GM19395 (cell line): ENCODE data around the gene LEF1.

Experiments used
- ATAC-seq: cut with Tn5 transposase; IDR thresholded peaks from one replicate; pipeline ENCODE4 v1.9.1; 2021; ENCODE audit warnings: mild to moderate bottlenecking, moderate library complexity; ENCODE audit not compliant: unreplicated experiment

Gene LEF1

DNA sequence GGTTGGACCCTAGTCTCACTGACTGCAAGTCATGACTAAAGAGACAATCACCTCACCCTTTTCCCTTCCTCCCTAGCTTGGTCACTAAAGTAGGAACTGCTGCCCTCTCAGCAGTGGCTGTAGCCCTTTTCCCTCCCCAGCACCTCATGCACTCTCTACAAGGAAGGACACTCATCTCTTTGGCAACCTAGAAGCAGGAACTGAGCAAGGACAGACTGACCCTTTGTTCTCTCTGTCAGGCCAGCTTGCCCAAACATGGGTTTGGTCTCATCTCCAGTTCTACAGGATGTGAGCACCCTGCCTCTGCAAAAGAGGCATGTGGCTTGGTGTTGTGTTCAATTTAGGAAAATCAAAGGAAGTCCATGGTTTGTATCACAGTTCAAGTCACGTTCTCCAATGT, 15.8 kb downstream of the LEF1 start:
- no peak for ATAC-seq

DNA sequence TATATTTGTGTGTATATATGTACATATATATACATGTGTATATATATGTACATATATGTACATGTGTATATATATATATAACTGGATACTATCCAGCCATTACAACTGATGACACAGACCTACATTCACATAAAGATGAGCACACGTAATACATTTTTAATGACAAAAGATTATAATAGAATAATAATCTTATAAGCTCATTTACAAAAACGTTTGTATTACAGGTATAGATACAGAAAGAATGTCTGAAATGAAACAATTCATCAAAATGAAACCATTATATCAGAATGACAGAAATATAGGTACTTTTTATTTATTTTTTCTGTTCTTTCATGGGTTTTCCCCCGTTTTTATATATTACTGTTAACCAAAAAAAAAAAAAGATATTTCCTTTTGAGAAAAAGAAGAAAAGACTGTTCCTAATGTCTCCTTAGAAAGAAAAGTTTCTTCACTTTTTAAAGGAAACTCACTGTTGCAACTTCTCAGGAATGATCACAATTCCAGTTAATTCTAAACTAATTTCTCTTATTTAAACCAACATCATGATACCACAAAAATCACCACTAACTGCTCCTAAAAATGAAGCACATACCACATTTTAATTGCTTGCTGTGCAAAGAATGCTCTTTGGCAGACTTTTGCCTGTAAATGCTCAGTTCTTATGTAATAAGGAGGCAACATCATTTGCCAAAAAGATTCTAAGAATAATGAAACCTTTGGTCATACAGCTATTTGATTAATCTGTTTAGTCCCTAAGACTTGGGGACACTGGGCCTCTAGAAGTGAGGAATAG, 18.9 kb downstream of the LEF1 start:
- ATAC-seq: no peak

DNA sequence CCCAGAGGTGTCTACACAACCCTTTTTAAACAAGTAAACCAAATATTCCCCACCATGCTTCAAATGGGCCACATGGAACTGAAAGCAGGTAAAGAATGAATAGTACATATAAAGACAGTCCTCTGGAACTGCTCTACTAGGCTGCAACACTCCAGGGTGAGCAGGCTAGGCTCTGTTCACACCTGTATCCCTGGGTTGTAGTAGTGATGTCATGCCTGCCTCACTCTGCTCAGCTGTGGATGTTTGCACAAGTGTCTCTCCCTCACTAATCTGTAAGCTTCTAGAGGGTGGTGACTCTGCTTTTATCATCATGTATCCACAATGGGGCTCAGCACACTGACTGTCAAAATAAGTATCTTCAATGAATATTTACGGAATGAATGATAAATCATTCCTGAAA, 20.4 kb downstream of the LEF1 start:
- no peak for ATAC-seq

DNA sequence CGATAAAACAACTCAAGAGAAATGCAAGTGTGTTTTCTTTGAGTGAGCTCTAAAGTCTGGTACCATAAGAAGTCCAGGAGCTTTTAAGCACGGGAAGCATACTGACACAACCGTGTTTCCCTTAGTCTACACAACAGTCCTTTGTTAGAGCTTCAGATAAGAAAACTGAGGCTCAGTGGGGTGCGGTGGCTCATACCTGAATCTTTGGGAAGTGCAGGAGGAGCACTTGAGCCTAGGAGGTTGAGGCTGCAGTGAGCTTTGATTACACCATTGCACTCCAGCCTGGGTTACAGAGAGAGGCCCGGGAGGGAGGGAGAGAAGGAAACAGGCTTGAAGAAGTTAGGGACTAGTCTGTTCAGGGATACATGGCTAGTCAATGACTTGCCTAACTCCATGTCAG, 21.9 kb downstream of the LEF1 start:
- ATAC-seq: no peak

DNA sequence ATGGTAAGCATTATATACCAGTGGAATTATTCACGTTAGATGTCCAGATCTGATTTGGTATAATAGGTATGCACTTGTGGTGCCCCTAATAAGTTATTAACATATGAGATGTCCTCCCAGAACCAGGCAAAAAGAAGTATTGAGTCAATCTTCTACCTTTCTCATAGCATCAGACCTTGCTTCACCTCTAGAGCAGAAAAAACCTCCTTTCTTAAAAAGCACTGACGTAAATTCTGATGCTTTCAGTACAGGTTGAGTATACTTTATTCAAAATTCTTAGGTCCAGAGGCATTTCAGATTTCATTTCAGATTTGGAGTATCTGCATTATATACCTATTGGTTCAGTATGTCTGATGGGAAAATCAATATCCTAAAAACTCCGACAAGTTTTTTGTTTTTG, 22.4 kb downstream of the LEF1 start:
- no peak for ATAC-seq

DNA sequence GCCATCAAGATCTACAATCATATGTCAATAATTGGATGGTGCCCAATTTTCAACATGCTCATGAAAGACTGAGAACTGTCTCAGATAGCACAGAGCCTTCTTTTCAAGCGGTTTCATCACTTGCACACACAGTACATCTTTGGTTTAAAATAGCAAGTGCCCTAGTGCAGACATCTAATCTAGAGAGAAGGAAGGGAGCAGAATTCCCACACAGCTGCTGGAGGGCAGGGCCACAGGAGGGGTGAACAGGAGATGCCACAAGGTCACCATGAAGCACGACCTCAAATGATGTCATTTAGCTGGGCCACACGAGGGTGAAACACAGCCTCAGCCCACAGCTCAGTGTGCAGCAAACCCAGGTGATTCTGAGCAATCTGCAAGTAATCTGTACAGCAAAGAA, 24.3 kb downstream of the LEF1 start:
- ATAC-seq: no peak

DNA sequence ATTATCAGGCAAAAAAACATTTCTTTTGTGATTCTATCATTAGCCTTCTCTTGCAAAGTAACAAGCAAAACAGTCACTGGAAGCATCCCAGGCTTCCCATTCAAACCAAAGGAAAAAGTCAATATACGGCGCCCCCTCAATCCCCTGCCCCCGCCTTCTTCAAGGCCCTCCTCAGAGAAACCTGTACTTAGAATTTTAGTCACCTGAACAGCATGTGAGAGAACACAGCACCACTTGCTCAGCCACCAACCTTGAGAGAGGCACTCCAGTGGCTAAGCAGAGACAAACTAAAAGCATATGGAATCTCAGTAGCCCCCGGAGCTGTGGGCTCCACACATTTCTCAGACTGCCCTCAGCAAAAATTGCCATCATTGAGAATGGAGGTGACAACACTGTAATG, 25.2 kb downstream of the LEF1 start:
- no peak for ATAC-seq

DNA sequence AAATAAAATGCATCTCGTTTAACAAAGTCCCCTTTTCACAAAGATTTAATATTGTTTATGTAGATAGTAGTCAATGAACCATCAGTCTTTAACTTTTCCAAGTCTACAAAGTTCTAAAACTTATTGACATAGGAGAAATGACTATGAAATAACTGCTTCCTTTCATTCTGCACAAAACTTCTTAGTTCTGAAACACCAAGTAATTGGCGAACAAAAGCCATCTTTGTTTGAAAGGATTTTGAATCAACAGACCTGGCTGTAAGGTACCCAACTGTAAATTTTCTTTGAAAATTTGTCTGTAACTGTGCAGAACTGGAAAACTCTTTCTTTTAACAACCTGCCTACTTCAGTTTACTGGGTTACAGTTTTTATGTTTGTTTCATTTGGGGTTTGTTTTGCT, 25.9 kb downstream of the LEF1 start:
- no peak for ATAC-seq

DNA sequence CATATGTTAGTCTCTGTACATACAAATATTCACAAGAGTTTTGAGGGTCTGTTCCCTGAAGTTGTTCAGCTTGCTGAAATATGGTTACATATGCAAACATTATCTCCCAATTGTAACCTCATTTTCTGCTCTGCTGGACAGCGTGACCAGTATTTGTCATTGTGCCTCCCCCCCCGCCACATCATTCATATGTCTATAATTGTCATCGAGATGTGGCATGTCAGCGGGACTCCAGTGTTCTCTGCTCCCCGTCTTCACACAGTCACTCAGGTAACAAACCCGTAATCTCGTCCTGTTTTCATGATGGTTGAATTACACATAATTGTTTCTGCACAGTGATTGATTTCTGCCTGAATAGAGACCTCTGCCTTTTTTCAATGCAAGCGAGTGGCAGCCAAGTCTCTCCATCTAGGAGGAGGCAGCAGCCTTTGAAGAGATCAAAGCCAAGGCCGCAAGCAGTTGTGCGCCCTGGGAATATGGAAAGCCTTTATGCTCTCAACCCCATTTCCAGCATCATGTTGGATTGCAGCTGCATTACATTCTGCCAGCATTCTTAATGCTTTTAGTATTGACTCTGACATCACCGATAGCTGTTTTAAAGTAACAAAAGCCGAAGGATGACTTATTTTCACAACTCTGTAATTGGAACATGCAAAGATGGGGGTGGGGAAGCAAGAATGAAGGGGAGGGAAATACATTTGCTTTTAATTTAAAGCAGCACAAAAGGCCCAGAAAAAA, 27.4 kb downstream of the LEF1 start:
- ATAC-seq: no peak

DNA sequence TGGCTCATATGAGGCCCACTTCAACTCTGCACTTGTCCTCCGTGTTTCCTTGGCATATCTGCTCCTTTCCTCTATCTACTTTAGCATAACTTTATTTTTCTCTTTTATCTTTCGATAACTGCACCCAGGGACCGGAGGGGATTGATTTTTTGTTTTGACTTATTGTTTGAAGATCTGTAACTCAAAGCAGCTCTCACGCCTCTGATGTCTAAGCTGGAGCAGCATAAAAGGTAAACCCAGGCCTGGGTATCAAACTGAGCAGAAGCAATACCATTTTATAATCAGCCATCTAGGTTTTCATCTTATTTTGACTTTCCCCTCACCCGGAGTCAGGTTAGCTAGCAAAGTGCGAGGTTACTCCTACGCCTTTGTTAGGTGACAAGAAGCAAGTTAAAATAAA, 28.4 kb downstream of the LEF1 start:
- no peak for ATAC-seq

DNA sequence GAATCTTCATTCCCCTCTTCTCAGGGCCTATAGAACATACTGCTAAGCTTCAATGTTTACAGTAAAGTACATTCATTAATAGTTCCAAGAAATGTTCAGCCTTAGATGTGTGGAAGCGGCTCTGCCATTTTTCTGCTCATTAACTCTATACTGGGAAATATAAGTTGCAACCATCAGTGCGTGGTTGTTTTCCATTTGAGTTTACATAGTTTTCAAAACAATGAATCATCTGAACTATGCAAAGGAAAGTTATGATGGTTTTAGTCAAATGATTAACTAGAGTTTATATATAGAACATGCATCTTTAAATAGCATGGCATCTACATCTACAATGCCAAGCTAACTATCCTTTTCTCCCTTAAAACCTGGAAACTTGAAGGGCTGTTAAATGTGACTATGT, 29.6 kb downstream of the LEF1 start:
- peak; percentile 51 for ATAC-seq

DNA sequence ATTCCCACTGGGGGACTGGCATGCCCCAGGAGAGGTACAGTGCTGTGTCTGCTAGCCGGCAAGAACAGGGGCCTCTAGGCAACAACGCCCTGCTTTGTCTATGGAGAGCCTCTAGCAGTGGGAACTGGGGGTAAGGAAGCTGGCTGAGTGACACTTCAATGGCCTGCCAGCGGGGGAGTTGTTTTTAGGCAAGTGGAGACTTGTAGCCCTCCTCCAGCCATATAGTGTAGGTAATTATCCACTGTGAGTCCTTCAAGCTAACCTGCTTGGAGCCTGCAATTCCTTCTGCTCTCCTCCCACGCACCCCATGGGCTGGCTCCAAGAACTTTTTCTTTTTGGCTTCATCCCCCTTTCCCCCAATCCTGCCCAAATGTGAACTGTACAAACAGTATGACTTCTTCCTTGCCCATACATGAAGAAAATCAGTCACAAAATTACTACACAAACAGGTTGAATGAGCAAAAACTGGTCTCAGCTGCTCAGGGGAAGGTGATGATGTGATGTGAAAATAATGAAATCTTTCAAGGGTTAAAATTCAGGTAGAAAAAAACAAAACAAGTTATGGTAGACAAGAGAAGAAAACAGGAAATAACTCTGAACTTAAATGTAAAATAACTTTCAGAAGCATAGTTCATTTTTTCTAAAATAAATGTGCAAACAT, 33.1 kb downstream of the LEF1 start:
- no peak for ATAC-seq

DNA sequence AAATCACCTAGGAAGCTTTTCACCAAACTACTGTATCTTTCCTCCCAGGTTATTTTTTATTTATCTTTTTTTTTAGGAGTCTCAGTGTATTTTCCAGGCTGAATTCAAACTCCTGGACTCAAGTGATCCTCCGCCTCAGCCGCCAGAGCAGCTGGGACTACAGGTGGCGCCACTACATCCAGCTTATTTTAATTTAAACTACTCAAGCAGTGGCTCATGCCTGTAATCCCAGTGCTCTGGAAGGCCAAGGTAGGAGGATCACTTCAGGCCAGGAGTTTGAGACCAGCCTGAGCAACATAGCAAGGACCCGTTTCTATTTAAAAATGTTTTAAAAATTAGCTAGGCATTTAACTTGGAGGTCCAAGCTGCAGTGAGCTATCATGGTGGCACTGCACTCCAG, 37.8 kb downstream of the LEF1 start:
- no peak for ATAC-seq

DNA sequence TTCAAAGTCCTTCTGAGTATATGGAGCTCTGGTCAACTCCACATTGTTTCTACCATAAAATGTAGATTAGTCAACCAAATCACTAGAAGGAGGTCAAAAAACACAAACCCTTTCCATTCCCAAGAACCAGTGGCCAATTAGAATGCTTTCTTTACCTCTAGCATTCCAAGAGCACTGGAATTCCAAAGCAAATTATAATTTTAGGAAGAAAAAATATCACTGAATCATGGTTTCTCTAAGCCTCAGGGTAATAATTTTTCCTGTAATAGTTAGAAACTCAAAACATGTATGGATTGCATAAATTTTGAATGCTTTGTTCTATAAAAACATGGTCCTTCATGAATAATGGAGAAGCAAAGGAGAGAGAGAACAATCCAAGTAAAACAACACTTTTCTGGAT, 39.5 kb downstream of the LEF1 start:
- ATAC-seq: no peak

DNA sequence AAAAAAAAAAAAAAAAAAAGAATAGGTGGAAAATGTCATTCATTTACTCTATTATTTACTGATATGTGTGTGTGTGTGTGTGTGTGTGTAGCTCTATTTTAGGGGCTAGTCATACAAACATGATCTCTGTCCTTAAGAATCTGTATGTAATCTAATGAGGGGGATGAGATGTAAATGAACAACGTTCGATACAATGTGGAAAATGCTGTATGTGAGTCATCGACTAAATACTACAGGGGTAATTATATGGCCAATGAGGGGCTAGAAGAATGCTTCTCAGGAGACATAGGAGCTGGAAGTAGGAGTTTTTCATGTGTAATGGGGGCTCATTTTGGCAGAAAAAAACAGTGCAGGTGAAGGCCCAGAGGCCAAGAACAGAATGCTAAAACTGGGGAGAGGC, 41.9 kb downstream of the LEF1 start:
- ATAC-seq: no peak

DNA sequence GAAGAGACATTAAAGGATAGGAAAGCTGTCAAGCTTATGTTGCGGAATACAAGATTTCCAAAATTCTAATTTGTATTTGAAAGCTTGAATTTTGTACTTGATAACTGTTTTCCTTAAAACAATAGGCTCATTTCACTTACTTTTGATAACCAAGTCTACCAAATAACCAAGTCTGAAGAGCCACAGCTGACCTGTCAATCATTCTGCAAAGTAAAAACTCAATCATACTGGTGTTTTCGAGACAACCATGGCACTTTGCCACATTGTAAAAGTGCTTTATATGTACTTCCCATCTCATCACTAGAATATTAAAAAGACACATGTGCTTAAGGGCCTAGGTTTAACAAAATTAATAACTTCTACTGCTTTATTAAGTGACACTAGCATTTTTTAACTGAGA, 47.9 kb downstream of the LEF1 start:
- ATAC-seq: no peak

DNA sequence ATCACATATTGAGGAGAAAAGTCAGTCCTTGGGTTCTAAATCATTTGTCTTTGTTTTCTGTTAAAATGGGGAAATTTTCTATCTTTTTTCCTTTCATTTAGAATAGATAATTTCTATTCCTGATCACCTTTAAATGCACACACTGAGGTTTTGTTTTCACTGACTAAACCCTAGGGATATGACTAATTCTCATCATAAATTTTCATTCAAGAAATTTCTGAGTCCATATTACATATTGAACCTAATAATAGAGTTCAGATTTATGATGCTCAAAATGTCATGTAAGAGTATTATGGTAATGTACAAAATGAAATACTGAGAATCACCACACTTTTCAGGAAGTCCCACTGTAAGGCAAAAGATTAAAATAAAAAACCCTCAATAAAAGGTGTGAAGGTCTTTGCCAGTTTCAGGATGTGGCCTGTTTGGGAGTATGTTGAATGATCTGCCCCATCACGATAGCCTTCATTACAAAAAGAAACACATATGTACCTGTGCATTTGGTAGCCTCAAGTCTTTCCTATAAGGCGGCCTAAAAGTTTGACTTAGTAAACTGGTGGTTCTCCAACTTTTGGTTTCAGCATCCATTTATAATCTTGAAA, 49.4 kb downstream of the LEF1 start:
- ATAC-seq: peak; percentile 4

DNA sequence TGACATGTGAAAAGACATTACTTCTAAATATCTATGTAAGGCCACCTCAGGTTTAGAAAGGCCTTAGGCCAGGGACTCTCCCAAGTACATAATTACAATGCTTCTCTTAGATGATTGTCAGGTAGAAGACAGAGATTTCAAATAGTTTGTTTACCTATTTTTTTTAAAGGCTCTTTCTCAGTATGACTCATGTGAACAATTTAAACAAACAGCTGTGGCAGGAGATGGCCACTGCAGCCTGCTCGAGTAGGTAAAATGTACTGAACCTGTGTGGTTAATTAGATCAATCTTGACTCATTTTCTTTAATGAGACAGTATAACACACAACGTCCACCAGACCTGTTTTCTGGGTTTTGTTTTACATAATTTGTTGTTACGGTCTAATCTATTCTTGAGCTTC, 50.2 kb downstream of the LEF1 start:
- peak; percentile 87 for ATAC-seq

DNA sequence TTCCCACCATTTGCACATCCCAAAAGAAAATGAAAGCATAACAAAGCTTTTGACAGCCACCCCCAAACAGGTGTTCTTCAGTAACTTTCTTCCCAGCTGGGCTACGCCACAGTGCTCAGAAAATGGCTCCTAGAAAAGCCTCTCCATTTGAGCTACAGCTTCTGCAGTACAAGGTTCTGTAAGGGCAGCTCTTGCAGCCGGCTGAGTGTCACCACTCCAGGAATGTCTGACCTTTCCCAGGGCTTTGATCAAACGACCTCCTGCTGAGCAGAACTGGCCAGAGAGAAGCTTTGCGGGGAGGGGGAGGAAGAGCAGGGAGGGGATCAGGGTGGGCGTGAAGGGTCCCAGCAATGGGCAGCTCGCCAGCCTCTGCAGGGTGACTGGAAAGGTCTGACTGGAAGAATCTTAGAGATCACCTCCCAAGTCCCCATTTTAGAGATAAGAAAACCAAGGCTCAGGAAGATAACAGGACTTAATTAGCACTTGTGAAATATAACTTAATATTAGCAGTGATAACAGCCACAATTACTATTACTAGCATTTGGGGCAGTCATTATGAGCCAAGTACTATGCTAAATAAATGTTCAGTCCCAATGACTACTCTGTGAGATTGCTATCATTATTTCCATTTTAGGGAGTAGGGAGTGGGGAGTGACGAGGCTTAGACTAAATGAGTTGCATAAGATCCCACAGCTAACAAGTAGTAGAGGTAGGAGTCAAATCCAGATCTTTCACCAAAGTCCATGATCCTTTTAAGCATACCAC, 51.1 kb downstream of the LEF1 start:
- ATAC-seq: no peak

DNA sequence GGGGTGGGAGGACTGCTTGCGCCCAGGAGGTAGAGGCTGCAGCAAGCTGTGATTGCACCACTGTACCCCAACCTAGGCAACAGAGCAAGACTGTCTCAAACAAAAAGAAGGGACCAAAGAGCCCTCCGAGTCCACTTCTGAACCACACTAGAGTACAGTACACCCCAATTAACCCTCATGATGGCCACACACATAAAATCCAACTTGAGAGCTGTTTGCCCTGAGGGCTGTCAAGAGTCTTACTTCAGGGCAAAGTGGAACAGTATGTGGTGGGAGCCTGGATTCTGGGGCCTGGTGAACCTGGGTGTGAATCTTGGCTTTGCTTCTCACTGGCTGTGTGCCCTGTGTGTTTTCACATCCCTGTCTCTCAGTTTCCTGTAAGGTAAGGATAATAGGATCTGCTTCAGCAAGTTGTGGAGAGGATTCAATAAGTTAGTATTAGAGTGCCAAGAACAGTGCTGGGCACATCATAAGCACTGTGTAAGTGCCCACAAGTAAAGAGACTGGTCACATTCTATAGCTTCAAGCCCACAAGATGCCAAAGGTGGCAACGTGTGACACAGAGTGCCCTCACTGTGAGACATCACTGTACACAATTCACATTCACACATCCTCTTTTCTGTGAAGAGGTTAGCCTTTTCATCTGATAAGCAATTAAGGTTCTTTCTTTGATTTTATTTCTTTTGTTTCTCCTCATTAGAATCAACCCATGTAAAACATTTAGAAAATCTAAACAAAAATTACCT, 52.1 kb downstream of the LEF1 start:
- ATAC-seq: peak; percentile 29
